Suppressor macrophage (primary cell): Measurements from ENCODE around the gene TICRR.
A peak's percentile ranks its signal among the peaks of the same experiment; 100 is the strongest.

Experiments used
- DNase-seq, 4 experiments: peaks; one replicate each; pipeline ENCODE4 v3.0.0-alpha.2; 2020 to 2022

TICRR gene

GRCh38 chr15:89654301-89654761, 79.1 kb downstream of the TICRR start:
- no peak for DNase-seq

- DNase-seq = peak in 3 of 4 experiments; percentile 9 to 38 (median 24)
These were observed 79.9 kb downstream of the TICRR start, which contains the start of gene KIF7 for GRCh38 chr15:89654847-89655805. TSS of gene KIF7 (minus strand) at chr15:89655467. CDS start at chr15:89652930, 2,537 bp downstream.

DNA sequence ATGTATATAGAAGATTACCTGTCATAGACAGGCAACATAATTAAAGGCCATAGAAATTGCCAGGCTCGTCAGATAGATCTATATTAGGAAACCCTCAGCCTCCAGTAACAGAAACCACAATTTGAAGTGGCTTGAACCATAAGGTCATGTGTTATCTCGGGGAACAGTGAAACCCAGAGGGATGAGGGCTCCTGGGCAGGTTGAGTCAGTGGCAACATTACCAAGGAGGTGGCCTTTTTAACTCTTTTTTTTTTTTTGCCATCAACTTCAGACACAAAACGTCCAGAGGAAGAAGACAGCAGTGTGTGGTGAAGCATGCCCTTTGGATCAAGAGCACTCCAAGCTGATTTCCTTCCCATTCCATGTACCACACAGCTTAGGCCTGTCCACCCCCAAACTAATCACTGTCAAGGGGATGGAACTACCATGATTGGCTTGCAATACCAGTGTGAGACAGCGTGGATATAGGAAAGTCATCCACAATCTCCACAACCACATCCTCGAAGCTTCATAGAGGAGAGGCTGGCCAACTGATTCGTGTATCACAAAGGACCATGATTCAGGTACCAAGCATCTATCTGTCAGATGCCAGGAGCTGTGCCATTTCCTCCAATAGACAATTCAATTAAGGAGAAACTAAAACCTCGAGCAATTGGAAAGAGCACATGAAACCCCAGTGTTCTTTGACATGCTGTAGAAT, 81.0 kb downstream of the TICRR start:
- DNase-seq = no peak

DNA sequence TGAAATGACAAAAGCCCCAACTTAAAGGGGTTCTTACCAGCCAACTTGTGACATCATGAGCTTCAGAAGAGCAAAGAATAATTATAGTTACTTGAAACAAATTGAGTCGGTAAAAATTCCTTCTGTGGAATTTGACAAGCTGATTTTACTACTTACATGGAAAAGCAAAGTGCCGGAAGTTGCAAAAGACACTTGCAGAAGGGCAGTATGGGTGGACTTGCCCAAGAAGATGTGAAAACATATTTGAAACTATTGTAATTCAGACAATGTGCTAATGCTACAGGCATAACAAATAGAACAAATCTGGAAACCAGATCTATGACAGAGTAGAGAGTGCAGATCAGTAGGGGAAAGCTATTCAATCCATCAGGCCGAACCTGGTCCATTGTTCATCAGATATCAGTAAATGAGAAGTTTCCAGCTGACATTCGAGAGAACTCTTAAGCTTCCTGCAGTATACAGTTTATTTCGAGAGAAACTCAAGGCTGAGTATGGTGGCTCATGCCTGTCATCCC, 82.5 kb downstream of the TICRR start:
- DNase-seq = no peak

- DNase-seq = no peak
These were observed 84.0 kb downstream of the TICRR start for GRCh38 chr15:89659295-89659694.

DNA sequence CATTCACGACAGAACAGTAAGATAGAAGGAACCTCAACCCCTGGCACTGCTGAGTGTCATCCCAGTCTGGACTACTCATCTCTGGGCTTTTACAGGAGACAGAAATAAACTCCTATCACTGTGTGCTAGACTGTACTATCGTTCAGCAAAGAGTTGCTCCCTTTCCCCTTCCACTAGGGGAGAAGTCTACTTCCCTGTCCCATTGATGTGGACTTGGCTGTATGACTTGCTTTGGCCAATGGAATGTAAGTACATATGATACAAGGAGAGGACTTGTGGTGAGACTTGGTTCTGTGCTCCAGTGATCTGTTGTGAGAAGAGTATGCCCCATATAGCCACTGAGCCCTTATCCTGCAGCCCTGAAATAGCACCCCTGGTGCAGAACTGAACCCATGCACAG, 85.3 kb downstream of the TICRR start:
- no peak for DNase-seq

DNA sequence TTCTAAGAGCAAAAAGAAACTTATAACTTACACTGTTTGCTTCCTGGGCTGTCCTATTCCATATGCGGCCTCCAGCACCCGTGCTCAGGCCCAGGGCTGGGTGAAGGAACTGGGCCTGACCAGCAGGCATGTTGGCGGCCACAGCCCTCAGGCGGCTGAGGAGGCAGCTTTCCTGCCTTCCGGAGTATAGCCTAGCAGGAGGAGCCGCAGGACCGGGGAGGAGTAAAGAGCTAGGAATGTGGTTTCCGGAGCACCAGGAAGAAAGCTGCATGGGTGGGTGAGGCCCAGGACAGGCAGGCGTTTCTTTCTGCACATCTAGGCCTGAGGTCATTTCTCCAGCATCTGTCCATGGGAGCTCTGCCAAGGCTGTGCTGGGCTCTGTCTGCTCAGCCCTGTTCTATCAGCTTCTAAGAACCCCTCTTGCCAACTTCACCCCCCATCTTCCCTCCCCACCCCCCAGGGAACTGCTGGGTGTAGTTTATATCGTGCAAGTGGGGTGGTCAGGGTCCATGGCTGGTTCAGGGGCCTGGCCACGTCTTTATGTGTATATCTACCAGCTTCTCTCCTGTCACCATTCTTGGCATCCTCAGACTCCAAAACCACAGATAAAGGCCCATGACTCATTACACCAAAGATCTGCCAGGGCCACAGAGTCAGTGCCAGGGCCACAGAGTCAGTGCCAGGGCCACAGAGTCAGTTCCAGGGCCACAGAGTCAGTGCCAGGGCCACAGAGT, 87.8 kb downstream of the TICRR start:
- peak; percentile 37 to 56 (median 42) for DNase-seq

DNA sequence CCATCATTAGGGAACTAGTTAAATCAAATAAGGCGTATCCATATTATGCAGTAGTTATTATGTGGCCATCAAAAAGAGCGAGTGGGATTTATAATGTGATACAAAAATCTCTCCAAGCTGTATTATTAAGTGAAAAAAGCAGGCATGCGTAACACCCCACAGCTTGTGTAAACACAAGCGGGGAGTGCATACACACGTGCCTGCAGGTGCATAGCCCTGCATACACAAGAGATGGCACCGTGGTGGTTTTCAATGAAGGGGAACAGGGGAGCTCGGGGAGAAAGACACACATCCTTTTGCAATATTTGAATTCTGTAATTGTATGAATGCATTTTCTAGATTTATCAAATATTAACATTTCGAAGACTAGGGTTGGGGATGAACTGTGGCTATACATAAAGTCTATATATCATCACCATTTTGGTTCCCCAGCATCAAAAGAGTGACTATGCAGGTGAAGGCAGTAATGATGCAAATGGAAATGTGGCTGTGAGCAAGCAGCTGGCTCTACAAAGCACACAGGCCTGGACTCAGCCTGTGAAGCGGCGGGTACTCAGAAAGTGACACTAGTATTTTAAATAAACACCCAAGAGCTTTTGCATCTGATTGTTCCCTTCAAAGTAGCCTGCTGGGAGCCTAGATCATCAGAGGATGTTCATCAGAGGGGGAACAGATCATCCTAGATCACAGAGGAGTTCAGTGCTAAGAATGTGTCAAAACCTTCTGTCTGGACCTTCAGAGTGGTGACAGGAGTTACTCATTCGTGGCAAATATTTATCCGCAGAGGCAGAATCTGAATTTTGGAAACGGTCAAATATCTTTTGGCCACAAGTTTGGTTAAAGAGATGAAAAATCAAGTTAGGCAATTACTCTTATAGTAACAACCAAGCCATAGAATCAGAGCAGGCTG, 89.4 kb downstream of the TICRR start:
- DNase-seq = no peak

GRCh38 chr15:89665449-89666181, 90.3 kb downstream of the TICRR start:
- peak; percentile 69 to 85 (median 77) for DNase-seq

DNA sequence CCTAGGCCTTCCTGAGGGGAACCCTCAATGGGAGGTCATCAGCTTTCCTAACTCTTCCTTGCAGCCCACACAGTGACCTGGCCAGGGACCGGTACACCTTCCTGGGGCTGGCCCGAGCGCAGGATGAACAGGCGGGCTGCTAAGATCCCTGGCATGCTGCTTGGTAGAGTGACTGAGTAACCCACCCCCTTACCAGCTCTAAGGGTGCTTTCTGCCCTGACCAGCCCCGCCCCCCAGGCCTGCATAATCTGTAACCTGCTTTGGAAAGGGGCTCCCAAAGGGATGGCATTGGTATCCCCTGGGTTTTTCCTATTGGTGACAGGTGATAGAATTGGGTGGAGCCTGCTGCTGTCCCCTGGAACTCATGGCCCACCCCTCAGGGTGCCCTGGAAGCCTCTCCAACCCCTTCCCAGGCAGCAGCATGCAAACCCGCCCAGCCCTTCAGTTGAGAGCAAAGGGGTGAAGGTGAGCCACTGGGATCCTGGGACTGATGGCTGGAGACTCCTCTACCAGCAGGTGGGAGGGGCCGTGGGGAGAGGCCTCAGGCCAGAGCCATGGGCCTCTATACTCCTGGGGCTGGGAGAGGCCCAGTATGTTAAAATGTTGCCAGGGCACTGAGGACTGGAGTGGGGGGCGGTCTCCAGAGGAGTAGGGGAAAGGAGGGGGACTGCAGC, 91.1 kb downstream of the TICRR start:
- no peak for DNase-seq

DNA sequence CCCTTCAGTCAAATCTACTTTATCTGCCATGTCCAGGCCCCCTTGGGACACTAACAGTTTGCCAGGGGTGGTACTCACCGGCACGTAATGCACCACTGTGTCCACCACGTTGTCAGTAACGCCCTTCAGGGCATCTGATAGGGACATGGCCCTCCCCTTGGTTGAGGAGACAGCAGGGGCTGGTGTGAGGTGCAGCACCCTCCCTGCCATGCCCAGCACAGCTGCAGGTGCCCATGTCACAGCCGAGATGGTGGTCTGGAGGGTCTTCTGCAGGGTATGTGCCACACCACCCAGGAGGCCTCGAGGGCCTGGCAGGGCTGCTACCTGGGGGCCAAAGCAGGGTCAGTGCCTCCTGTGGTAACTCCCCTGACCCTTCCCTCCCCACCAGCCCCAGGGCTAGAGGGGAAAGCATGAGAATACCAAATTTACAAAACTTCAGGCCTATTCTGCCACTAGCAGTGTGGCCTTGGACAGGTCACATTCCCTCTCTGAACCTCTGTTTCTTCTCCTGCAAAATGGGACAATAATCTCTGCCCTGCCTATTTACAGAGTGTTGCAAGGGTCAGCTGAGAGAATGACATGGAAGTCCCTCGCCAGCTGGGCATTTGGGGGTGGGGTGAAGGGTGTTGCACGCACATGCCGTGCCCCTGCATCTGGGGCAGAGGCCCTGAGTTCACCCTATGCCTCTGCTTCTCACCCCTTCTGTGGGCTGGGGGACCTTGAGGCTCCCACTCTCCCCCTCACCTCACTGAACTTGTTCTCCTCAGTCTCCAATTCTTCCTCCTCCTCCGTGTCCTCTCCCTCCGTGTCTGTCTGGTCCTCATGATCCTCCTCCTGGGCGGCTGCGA, 91.8 kb downstream of the TICRR start:
- DNase-seq = no peak

- no peak for DNase-seq
These were observed 92.4 kb downstream of the TICRR start for GRCh38 chr15:89667706-89667960.

- no peak for DNase-seq
These were observed 92.9 kb downstream of the TICRR start for GRCh38 chr15:89668171-89668570.

DNA sequence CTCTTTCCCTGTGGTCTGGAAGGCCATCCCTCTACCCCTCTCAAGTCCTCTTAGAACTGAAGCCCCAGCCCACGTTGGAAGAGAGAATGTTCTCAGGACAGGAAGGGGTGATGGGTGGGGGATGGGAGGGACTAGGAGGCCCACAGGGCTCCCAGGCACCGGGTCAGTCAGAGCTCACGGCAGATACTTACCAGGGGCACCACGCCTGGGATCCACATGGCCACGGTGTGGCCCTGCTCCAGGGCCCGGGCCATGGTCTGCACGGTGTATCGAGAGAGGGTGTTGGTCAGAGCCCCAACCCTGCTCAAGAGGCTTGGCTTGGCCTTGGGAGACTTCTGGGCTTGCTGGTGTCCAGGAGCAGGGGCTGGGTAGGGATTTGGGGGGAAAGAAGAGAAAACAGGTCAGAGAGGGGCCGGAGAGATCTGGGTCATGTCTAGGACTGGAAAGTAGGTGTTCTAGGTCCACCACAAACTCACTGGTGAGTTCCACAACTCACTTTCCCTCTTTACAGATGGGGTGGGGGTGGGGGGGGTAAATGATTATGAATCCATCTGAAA, 94.1 kb downstream of the TICRR start:
- DNase-seq = no peak

GRCh38 chr15:89669941-89670340, 94.7 kb downstream of the TICRR start:
- no peak for DNase-seq

- DNase-seq = no peak
These were observed 95.8 kb downstream of the TICRR start for GRCh38 chr15:89670971-89671560.

DNA sequence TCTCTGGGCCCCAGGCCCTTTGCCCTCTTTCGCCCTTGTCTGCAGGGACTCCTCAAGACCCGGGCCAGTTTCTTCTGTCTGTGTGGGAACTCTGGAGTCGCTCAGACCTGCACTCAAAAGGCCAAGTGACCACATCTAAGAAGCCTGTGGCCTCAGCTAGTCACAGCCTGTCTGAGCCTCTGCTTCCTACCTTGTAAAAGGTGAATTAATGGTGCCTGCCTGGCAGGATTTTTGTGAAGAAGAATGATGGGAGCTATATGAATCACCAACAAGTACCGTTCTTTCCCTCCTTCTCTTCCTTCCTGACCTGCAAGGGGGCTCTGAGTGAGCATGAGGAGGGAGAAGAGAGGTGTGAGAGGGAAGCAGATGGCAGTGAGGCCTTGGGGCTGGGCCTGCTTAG, 96.4 kb downstream of the TICRR start:
- DNase-seq = no peak
